ENCODE results near the gene ASMTL. TPM values are rescaled to one million over a fixed set of nuclear protein-coding genes. Genes with fewer than 3 reads are reported as not detected.

Gene ASMTL
- total RNA-seq: 10 to 100 TPM in 3 of 4 donors, 1 to 10 TPM in 1; 3.4 to 20.3 (median 18.4) TPM

GRCh38 chrX:1452516-1453394 lies at the start of gene ASMTL:
Gene ASMTL (minus strand): TSS chrX:1452909. CDS start chrX:1452840, 69 bp downstream.
- TF ChIP-seq CTCF (IDR thresholded peaks at IDR 0.05) (no peak), EP300 (IDR thresholded peaks at IDR 0.05; ENCODE audit: low read depth) (no peak), POLR2AphosphoS5 (IDR thresholded peaks at IDR 0.05) (peak; percentile 60 to 81 (median 74)), POLR2A (IDR thresholded peaks at IDR 0.05) (peak; percentile 77)
- in situ Hi-C loops (cut with MboI; ENCODE audit: low pct_ligation_motif_present in 1 of 4, low pct_unique_long_range_greater_than_20kb in 1 of 4, low sequenced_read_pairs in 3 of 4) (loop anchor here in 3 of 4 donors (10.0 to 25.0 kb wide), 3 partner anchors 135 to 1160 kb away; partner anchors contain the start of gene AKAP17A (in 2 of the 3)), intact Hi-C loops (cut with DNase I; ENCODE audit: low total_unique reads) (loop anchor here (1.0 to 10.0 kb wide), 3 partner anchors 58 to 1142 kb away; no protein-coding TSS in a partner anchor)
- DNase-seq: peak; percentile 100
- Histone ChIP-seq H3K27me3 (no peaks in the 10 kb centered on the region), H3K27ac (peak within 1 kb of the TSS; percentile 88 to 100 (median 96)), H3K36me3 (no peaks in the 10 kb centered on the region), H3K9me3 (no peaks in the 10 kb centered on the region), H3K4me3 (peak within 1 kb of the TSS; percentile 77 to 97 (median 84)), H3K4me1 (peaks cover 9 to 25% (median 18%) of the 10 kb centered on the region in 4 donors)
- 0 to 1% methylated on average over 1 to 53 of the region's 76 CpGs for WGBS, 2 donors (ENCODE audit: low coverage in 1 of 2)

- peaks cover 0 to 6% (median 0%) of the 10 kb centered on the region in 4 donors for H3K4me1 ChIP-seq
- in situ Hi-C loops (cut with MboI; ENCODE audit: low pct_ligation_motif_present in 1 of 4, low pct_unique_long_range_greater_than_20kb in 1 of 4, low sequenced_read_pairs in 3 of 4) (no loop called here), intact Hi-C loops (cut with DNase I; ENCODE audit: low total_unique reads) (no loop called here)
- no peaks in the 10 kb centered on the region for H3K27me3 ChIP-seq
- H3K36me3 ChIP-seq: no peaks in the 10 kb centered on the region
- no peaks in the 10 kb centered on the region for H3K9me3 ChIP-seq
- peak overlapping the region in 3 of 4 donors; percentile 16 to 42 (median 29) for H3K27ac ChIP-seq
- TF ChIP-seq POLR2AphosphoS5 (IDR thresholded peaks at IDR 0.05): no peak
- no peak overlapping the region for H3K4me3 ChIP-seq
- WGBS, 2 donors (ENCODE audit: low coverage in 1 of 2): 64% methylated on average over 12 of the region's 12 CpGs; no CpG with 5 or more reads in 1 of the 2 donors
- peak; percentile 44 for DNase-seq
Measured at GRCh38 chrX:1502241-1502640, 49.5 kb upstream of the ASMTL start.

- 55 to 64% methylated on average over 11 to 23 of the region's 23 CpGs for WGBS, 2 donors (ENCODE audit: low coverage in 1 of 2)
- H3K4me3 ChIP-seq: peak overlapping the region in 1 of 4 donors; percentile 20
- H3K4me1 ChIP-seq: peaks cover 0 to 6% (median 0%) of the 10 kb centered on the region in 4 donors
- H3K36me3 ChIP-seq: no peaks in the 10 kb centered on the region
- intact Hi-C loops (cut with DNase I; ENCODE audit: low total_unique reads) (no loop called here), in situ Hi-C loops (cut with MboI; ENCODE audit: low pct_ligation_motif_present in 1 of 4, low pct_unique_long_range_greater_than_20kb in 1 of 4, low sequenced_read_pairs in 3 of 4) (no loop called here)
- H3K27ac ChIP-seq: peak overlapping the region; percentile 29 to 59 (median 46)
- no peak for DNase-seq
- H3K27me3 ChIP-seq: no peaks in the 10 kb centered on the region
- no peak for TF ChIP-seq CTCF (IDR thresholded peaks at IDR 0.05)
- no peak for TF ChIP-seq EP300 (IDR thresholded peaks at IDR 0.05; ENCODE audit: low read depth)
- TF ChIP-seq POLR2A (IDR thresholded peaks at IDR 0.05): no peak
- no peak for TF ChIP-seq POLR2AphosphoS5 (IDR thresholded peaks at IDR 0.05)
- H3K9me3 ChIP-seq: no peaks in the 10 kb centered on the region
Measured at GRCh38 chrX:1500701-1501624, 48.3 kb upstream of the ASMTL start.

- no peak for DNase-seq
Measured at GRCh38 chrX:1496076-1496475, 43.4 kb upstream of the ASMTL start.

More at GRCh38 chrX:1496076-1496475, 43.4 kb upstream of the ASMTL start:
- H3K4me3 ChIP-seq: no peak overlapping the region
- TF ChIP-seq POLR2AphosphoS5 (IDR thresholded peaks at IDR 0.05): no peak
- no peak for TF ChIP-seq EP300 (IDR thresholded peaks at IDR 0.05; ENCODE audit: low read depth)
- H3K27ac ChIP-seq: no peak overlapping the region
- no peaks in the 10 kb centered on the region for H3K27me3 ChIP-seq
- no peaks in the 10 kb centered on the region for H3K9me3 ChIP-seq
- peaks cover 0 to 11% (median 0%) of the 10 kb centered on the region in 4 donors for H3K4me1 ChIP-seq
- in situ Hi-C loops (cut with MboI; ENCODE audit: low pct_ligation_motif_present in 1 of 4, low pct_unique_long_range_greater_than_20kb in 1 of 4, low sequenced_read_pairs in 3 of 4) (no loop called here), intact Hi-C loops (cut with DNase I; ENCODE audit: low total_unique reads) (no loop called here)
- 74 to 80% methylated on average over 5 to 12 of the region's 12 CpGs for WGBS, 2 donors (ENCODE audit: low coverage in 1 of 2)
- no peaks in the 10 kb centered on the region for H3K36me3 ChIP-seq
